Breast epithelium (tissue), 4 donors: Measurements from ENCODE around the gene HSP90AB1. TPM values are rescaled to one million over a fixed set of nuclear protein-coding genes. Genes with fewer than 3 reads are reported as not detected.

Experiments used
- DNase-seq, 2 donors: peaks; one replicate each; pipeline ENCODE4 v3.0.0-alpha.2; 2019; ENCODE audit warnings: low spot score in 2 of 2
- H3K27ac ChIP-seq, 2 donors: fragments of 200-600 bp; sonication (generic) in 1 of 2; one replicate each; pipeline ENCODE4 v1.5.1; 2016 to 2019; ENCODE audit warnings: mild to moderate bottlenecking in 1 of 2
- H3K27me3 ChIP-seq, 2 donors: fragments of 200-600 bp; sonication (generic) in 1 of 2; one replicate each; pipeline versions ENCODE4 v1.5.1 to v1.6.0; 2017 to 2019; ENCODE audit warnings: control low read depth in 1 of 2, mild to moderate bottlenecking in 1 of 2
- H3K36me3 ChIP-seq: fragments of 200-600 bp; one replicate; pipeline ENCODE4 v1.5.1; 2019
- H3K4me1 ChIP-seq, 2 donors: fragments of 200-600 bp; sonication (generic); one replicate each; pipeline ENCODE4 v1.5.1; 2016 to 2019; ENCODE audit warnings: control low read depth in 1 of 2
- H3K4me3 ChIP-seq, 3 donors: fragments of 200-600 bp; sonication (generic); 1 replicate in 2 of 3; 2 replicates in 1 of 3; pipeline ENCODE4 v1.5.1; 2016 to 2019; ENCODE audit warnings: mild to moderate bottlenecking in 3 of 3, moderate library complexity in 2 of 3
- H3K9me3 ChIP-seq, 2 donors: fragments of 200-600 bp; sonication (generic) in 1 of 2; one replicate each; pipeline ENCODE4 v1.5.1; 2016 to 2019; ENCODE audit warnings: control low read depth in 1 of 2
- POLR2A ChIP-seq: fragments of 450-650 bp; IDR thresholded peaks from one replicate; pipeline ENCODE4 v1.6.1; 2016; ENCODE audit warnings: antibody characterized with exemption, mild to moderate bottlenecking, moderate library complexity
- POLR2AphosphoS5 ChIP-seq, 3 donors: sonication (generic); formaldehyde crosslinking; IDR thresholded peaks; one replicate each; pipeline ENCODE4 v1.6.1; 2017; ENCODE audit warnings: antibody characterized with exemption in 3 of 3
- intact Hi-C: fragments of 100-400 bp; cut with DNase I; formaldehyde crosslinking; loops from one replicate; pipeline ENCODE4 v1.15.1; 2023; ENCODE audit warnings: low total_unique reads
- total RNA-seq, 3 donors: library from RNA; depleted of rRNA; stranded (reverse); fragments of >200 nt; gene quantifications; one replicate each; pipeline ENCODE4 v1.1.0, GENCODE V29; 2016
- TF ChIP-seq, protein P1 (sequence below), 3 donors: fragments of 450-650 bp; IDR thresholded peaks; one replicate each; pipeline ENCODE4 v1.5.1; 2016 to 2017; ENCODE audit warnings: antibody characterized with exemption in 3 of 3, mild to moderate bottlenecking in 3 of 3, moderate library complexity in 3 of 3

The HSP90AB1 gene
- total RNA-seq, 3 donors from 2014 or later = 643 to 810 (median 662) TPM

GRCh38 chr6:44235891-44236516, 10.9 kb upstream of the HSP90AB1 start:
- intact Hi-C loops = loop anchor here (5.0 kb wide), 1 partner anchor 64 kb away; no protein-coding TSS in a partner anchor
- Histone ChIP-seq H3K4me3 (no peak overlapping the region), H3K36me3 (no peaks in the 10 kb centered on the region), H3K27ac (peak overlapping the region; percentile 93 to 99), H3K27me3 (no peaks in the 10 kb centered on the region), H3K4me1 (peaks cover 11 to 26% of the 10 kb centered on the region in 2 donors), H3K9me3 (no peaks in the 10 kb centered on the region)
- TF ChIP-seq POLR2A = no peak
- no peak for TF ChIP-seq POLR2AphosphoS5 (IDR thresholded peaks at IDR 0.05)
- no peak for DNase-seq

- Histone ChIP-seq H3K27ac (peak overlapping the region; percentile 99), H3K4me1 (peaks cover 11 to 26% of the 10 kb centered on the region in 2 donors), H3K9me3 (no peaks in the 10 kb centered on the region), H3K4me3 (peak overlapping the region; percentile 53 to 78 (median 64)), H3K36me3 (no peaks in the 10 kb centered on the region), H3K27me3 (no peaks in the 10 kb centered on the region)
- DNase-seq = peak; percentile 91 to 98
- intact Hi-C loops = loop anchor here (5.0 kb wide), 1 partner anchor 65 kb away; no protein-coding TSS in a partner anchor
- peak; percentile 10 to 84 (median 57) for TF ChIP-seq POLR2AphosphoS5 (IDR thresholded peaks at IDR 0.05)
- TF ChIP-seq POLR2A = no peak
- TF ChIP-seq, protein P1, sequence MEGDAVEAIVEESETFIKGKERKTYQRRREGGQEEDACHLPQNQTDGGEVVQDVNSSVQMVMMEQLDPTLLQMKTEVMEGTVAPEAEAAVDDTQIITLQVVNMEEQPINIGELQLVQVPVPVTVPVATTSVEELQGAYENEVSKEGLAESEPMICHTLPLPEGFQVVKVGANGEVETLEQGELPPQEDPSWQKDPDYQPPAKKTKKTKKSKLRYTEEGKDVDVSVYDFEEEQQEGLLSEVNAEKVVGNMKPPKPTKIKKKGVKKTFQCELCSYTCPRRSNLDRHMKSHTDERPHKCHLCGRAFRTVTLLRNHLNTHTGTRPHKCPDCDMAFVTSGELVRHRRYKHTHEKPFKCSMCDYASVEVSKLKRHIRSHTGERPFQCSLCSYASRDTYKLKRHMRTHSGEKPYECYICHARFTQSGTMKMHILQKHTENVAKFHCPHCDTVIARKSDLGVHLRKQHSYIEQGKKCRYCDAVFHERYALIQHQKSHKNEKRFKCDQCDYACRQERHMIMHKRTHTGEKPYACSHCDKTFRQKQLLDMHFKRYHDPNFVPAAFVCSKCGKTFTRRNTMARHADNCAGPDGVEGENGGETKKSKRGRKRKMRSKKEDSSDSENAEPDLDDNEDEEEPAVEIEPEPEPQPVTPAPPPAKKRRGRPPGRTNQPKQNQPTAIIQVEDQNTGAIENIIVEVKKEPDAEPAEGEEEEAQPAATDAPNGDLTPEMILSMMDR (IDR thresholded peaks at IDR 0.05) = peak in 1 of 3 donors; percentile 27
Observed at GRCh38 chr6:44237021-44237812, 9.7 kb upstream of the HSP90AB1 start.

DNA sequence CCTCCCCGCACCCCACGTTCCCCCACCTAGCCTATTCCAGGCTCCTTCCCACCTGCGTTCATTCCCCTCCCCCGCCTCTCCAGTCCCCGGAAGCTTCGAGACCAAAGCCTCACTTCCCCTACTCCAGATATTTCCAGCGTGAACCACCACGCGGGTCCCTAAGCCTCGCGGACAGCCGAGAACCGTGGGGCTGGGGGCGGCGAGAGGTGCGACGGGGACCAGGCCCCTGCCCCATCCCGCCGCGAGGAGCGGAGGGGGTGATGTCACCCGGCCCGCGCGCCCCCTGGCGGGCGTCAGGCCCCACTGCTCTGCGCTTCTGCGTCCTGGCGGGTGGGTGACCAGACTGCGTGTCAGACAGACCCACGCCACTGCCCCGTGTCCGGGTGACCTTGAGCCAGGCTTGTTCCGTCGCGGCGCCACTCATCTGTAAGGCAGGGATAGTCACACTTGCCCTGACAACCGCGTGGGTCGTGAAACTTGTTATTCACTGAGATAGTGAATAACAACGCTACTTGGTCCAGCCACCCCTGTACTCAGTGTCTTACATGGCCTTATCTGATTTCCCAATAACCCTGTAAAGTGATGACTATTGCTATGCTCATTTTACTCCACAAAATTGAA, 9.0 kb upstream of the HSP90AB1 start:
- no peaks in the 10 kb centered on the region for H3K36me3 ChIP-seq
- no peaks in the 10 kb centered on the region for H3K27me3 ChIP-seq
- no peaks in the 10 kb centered on the region for H3K9me3 ChIP-seq
- peak overlapping the region; percentile 53 to 78 (median 64) for H3K4me3 ChIP-seq
- H3K27ac ChIP-seq = peak overlapping the region; percentile 99
- intact Hi-C loops = loop anchor here (5.0 kb wide), 1 partner anchor 66 kb away; no protein-coding TSS in a partner anchor
- peak; percentile 75 to 85 for DNase-seq
- TF ChIP-seq POLR2A (peak; percentile 10), POLR2AphosphoS5 (IDR thresholded peaks at IDR 0.05) (peak; percentile 55 to 79 (median 60))
- TF ChIP-seq, protein P1 (IDR thresholded peaks at IDR 0.05) = peak; percentile 98 to 100 (median 99)
- peaks cover 10 to 26% of the 10 kb centered on the region in 2 donors for H3K4me1 ChIP-seq

DNA sequence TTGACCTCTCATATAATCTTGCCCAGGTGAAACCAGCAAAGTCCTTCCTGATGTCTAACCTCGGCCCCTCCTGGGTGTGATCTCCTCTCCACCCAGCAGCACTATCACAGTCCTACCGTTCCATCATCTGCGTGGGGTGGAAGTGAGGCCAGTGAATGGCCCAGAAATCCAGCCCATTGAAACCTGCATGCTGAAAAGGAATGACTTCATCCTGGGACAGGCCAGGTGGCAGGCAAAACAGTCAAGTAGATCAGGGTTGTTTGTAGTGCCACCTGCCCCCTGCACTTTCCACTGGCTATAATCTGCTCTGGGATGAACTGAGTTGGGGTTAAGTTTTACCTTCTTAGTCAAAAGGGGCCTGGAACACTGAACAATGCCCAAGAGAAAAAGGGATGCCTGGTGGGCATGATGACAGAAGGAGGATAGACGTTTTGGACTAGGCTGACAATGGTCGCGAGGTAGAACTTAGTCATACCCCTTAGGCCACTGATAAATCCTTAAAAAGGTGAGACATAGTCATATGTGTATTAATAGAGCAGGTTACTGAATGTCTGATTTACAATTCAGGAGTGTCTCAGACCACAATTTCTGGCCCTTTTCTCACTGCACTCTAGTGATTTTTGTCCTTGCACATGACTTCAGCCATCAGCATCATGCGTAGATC, 8.1 kb upstream of the HSP90AB1 start:
- DNase-seq = no peak
- Histone ChIP-seq H3K4me3 (no peak overlapping the region), H3K27ac (peak overlapping the region; percentile 99), H3K9me3 (no peaks in the 10 kb centered on the region), H3K27me3 (no peaks in the 10 kb centered on the region), H3K4me1 (peaks cover 3 to 22% of the 10 kb centered on the region in 2 donors), H3K36me3 (no peaks in the 10 kb centered on the region)
- intact Hi-C loops = loop anchor here (5.0 kb wide), 1 partner anchor 67 kb away; no protein-coding TSS in a partner anchor
- TF ChIP-seq POLR2AphosphoS5 (IDR thresholded peaks at IDR 0.05) (no peak), POLR2A (no peak)
- TF ChIP-seq, protein P1 (IDR thresholded peaks at IDR 0.05) = no peak

GRCh38 chr6:44243345-44243744, 3.6 kb upstream of the HSP90AB1 start:
- Histone ChIP-seq H3K36me3 (no peaks in the 10 kb centered on the region), H3K27me3 (no peaks in the 10 kb centered on the region), H3K4me1 (peaks cover 0 to 4% of the 10 kb centered on the region in 2 donors), H3K4me3 (no peak overlapping the region), H3K27ac (no peak overlapping the region), H3K9me3 (no peaks in the 10 kb centered on the region)
- TF ChIP-seq POLR2A = no peak
- no peak for TF ChIP-seq POLR2AphosphoS5 (IDR thresholded peaks at IDR 0.05)
- TF ChIP-seq, protein P1 (IDR thresholded peaks at IDR 0.05) = no peak
- no peak for DNase-seq
- intact Hi-C loops = no loop called here
